Measurements from ENCODE around the gene KRTCAP2. TPM values are rescaled to one million over a fixed set of nuclear protein-coding genes. Genes with fewer than 3 reads are reported as not detected.

Gene KRTCAP2
- polyA plus RNA-seq, 1 donor (not counting 4 experiments of a cell fraction or from before 2014, with no cell fraction given): 127 TPM

DNA sequence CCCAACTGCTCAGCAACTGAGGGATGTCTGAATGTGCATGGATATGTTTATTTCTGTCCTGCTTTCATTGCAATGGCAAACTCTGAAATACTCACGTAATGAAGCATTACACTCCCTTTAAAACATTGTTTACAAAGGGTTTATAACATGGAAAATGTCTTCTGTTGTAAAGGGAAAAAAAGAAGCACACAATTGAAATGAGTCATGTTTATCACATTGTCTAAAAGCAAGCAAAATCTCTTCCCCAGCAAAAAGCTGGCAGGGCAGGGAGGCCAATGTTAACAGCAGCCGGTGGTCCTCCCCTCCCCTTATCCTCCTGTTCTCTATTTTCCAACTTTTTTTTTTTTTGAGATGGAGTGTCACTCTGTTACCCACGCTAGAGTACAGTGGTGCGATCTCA is 49.3 kb downstream of the KRTCAP2 start:
- Histone ChIP-seq H3K79me2 (ENCODE audit: control insufficient read depth, insufficient read depth, low read length) (peaks cover 11% of the 10 kb centered on the region), H3K9me1 (ENCODE audit: control insufficient read depth, extremely low read depth, insufficient read depth, low read length) (peaks cover 3% of the 10 kb centered on the region), H4K20me1 (ENCODE audit: control insufficient read depth, extremely low read depth, insufficient read depth, low read length) (no peaks in the 10 kb centered on the region), H3K4me1 (ENCODE audit: control insufficient read depth, extremely low read depth, insufficient read depth, low read length) (peaks cover 35% of the 10 kb centered on the region), H3K4me3 (ENCODE audit: control insufficient read depth in 2 of 3, extremely low read depth in 1 of 3, insufficient read depth in 2 of 3, low read depth in 1 of 3, low read length in 3 of 3) (no peak overlapping the region), H3K27me3 (ENCODE audit: control insufficient read depth, extremely low read depth, insufficient read depth, low read length) (no peaks in the 10 kb centered on the region), H3K36me3 (ENCODE audit: control insufficient read depth in 2 of 2, extremely low read depth in 1 of 2, insufficient read depth in 2 of 2, low read length in 2 of 2) (no peaks in the 10 kb centered on the region), H2AFZ (ENCODE audit: control insufficient read depth, low read length) (no peak overlapping the region), H3K9me3 (ENCODE audit: control insufficient read depth, low read depth, low read length) (no peaks in the 10 kb centered on the region), H3K4me2 (ENCODE audit: control insufficient read depth, extremely low read depth, insufficient read depth, low read depth, low read length) (no peak overlapping the region), H3K9ac (ENCODE audit: control insufficient read depth, extremely low read depth, insufficient read depth, low read length) (peak overlapping the region; percentile 96), H3K27ac (ENCODE audit: control insufficient read depth, insufficient read depth, low read length) (peak overlapping the region; percentile 84)
- dilution Hi-C loops (cut with MboI; ENCODE audit: extremely low pct_ligation_motif_present, low sequenced_read_pairs): no loop called here
- no peak for TF ChIP-seq EZH2 (IDR thresholded peaks at IDR 0.05; ENCODE audit: low read length)
- TF ChIP-seq, protein P1, sequence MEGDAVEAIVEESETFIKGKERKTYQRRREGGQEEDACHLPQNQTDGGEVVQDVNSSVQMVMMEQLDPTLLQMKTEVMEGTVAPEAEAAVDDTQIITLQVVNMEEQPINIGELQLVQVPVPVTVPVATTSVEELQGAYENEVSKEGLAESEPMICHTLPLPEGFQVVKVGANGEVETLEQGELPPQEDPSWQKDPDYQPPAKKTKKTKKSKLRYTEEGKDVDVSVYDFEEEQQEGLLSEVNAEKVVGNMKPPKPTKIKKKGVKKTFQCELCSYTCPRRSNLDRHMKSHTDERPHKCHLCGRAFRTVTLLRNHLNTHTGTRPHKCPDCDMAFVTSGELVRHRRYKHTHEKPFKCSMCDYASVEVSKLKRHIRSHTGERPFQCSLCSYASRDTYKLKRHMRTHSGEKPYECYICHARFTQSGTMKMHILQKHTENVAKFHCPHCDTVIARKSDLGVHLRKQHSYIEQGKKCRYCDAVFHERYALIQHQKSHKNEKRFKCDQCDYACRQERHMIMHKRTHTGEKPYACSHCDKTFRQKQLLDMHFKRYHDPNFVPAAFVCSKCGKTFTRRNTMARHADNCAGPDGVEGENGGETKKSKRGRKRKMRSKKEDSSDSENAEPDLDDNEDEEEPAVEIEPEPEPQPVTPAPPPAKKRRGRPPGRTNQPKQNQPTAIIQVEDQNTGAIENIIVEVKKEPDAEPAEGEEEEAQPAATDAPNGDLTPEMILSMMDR (optimal IDR thresholded peaks at IDR 0.05 in 1 of 3, IDR thresholded peaks at IDR 0.05 in 1 of 3, conservative IDR thresholded peaks at IDR 0.05 in 1 of 3; ENCODE audit: extremely low read depth in 1 of 3, insufficient read depth in 2 of 3, low read length in 3 of 3): no peak
- no peak for FAIRE-seq
- no peak for DNase-seq (ENCODE audit: low read depth, low spot score)

DNA sequence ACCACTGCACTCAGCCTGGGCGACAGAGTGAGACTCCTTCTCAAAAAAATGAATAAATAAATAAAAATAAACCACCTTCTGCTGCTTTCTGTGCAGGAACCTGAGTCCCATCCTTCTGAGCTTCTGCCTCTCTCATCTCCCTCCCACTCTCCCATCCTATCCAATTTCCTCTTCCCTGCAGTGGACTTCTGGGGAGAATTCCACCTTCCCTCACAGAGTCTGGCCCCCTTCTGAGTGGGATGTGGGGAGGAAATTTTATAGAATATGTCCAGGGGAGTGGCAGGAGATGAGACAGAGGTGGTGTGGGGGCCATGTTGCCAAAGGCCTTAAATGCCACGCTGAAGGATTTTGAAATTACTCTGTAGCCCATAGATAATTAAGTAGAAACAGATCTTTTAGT is 50.8 kb downstream of the KRTCAP2 start:
- Histone ChIP-seq H3K4me2 (ENCODE audit: control insufficient read depth, extremely low read depth, insufficient read depth, low read depth, low read length) (no peak overlapping the region), H3K9me1 (ENCODE audit: control insufficient read depth, extremely low read depth, insufficient read depth, low read length) (peaks cover 3% of the 10 kb centered on the region), H3K4me1 (ENCODE audit: control insufficient read depth, extremely low read depth, insufficient read depth, low read length) (peaks cover 34% of the 10 kb centered on the region), H3K9me3 (ENCODE audit: control insufficient read depth, low read depth, low read length) (no peaks in the 10 kb centered on the region), H3K36me3 (ENCODE audit: control insufficient read depth in 2 of 2, extremely low read depth in 1 of 2, insufficient read depth in 2 of 2, low read length in 2 of 2) (no peaks in the 10 kb centered on the region), H3K27me3 (ENCODE audit: control insufficient read depth, extremely low read depth, insufficient read depth, low read length) (no peaks in the 10 kb centered on the region), H3K27ac (ENCODE audit: control insufficient read depth, insufficient read depth, low read length) (no peak overlapping the region), H3K79me2 (ENCODE audit: control insufficient read depth, insufficient read depth, low read length) (no peaks in the 10 kb centered on the region), H3K4me3 (ENCODE audit: control insufficient read depth in 2 of 3, extremely low read depth in 1 of 3, insufficient read depth in 2 of 3, low read depth in 1 of 3, low read length in 3 of 3) (no peak overlapping the region), H4K20me1 (ENCODE audit: control insufficient read depth, extremely low read depth, insufficient read depth, low read length) (no peaks in the 10 kb centered on the region), H3K9ac (ENCODE audit: control insufficient read depth, extremely low read depth, insufficient read depth, low read length) (no peak overlapping the region), H2AFZ (ENCODE audit: control insufficient read depth, low read length) (no peak overlapping the region)
- dilution Hi-C loops (cut with MboI; ENCODE audit: extremely low pct_ligation_motif_present, low sequenced_read_pairs): no loop called here
- no peak for FAIRE-seq
- TF ChIP-seq EZH2 (IDR thresholded peaks at IDR 0.05; ENCODE audit: low read length): no peak
- TF ChIP-seq, protein P1 (optimal IDR thresholded peaks at IDR 0.05 in 1 of 3, IDR thresholded peaks at IDR 0.05 in 1 of 3, conservative IDR thresholded peaks at IDR 0.05 in 1 of 3; ENCODE audit: extremely low read depth in 1 of 3, insufficient read depth in 2 of 3, low read length in 3 of 3): no peak
- DNase-seq (ENCODE audit: low read depth, low spot score): no peak

Data from keratinocyte (primary cell).